Measurements from ENCODE around the gene RBP3.

The RBP3 gene

DNA sequence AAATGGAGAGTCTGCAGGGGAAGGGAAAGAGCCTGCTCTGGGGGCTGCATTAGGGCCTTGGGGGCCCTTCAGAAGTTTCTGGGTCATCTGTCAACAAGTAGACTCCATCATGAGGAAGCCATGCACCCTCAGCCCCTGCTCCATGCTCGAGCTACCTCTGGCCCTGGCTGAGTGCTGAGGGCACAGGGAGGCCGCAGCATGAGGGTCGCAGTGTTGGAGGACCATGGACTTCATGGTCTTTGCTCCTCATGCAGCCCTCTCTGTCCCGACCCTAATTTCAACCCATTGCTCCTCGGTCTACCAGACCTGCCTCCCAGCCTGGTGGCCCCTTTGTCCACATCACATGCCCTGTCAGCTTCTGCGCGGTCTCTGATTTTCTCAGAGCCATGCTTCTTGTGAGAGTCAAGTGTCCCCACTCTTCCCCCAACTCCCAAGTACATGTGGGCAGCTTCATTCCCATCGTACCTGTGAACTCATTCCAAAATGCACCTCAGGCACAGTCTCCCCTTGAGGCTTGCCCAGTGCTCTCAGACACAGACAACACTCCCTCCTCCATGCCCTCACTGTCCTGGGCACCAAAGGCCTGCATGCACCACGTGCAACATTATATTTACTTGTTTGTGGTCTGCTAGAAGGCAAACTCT, 21.2 kb downstream of the RBP3 start:
- in situ Hi-C loops (cut with HindIII; ENCODE audit: low sequenced_read_pairs): no loop called here

DNA sequence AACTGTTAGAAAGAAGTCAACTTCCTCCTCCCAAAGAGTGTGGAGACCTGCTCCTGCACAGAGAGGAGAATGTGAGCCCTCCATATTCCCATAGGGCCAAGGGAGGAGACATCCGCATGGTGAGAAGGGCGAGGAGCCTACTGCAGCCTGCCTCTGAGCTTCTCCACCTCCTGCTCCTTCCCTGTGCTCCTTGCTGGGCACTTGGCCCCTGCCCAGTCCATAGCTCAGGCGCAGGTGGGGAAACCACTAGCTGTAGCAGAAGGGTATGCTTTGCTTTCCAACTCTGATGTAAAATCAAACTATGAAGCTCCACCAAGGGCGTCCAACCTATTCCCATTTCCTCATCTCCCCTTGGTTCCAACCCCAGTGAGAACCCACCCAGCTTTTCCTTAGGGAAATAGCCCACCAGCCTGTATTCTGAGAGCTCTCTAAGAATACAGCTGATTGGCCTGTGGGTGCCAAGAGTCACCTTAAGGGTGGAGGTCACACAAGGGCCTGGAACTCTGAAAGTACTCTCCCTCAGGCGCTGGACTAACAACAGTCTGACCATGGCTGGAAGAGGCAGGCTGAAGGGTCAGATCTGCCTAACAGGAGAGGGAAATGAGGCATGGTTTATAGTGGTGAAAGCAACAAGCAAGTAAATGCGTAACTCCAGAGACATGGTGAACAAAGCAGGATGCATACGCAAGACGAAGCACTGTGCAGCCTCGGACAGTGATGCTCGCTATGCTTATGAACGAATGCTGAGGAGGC, 22.0 kb downstream of the RBP3 start:
- in situ Hi-C loops (cut with HindIII; ENCODE audit: low sequenced_read_pairs): loop anchor here (5.0 kb wide), 1 partner anchor 52 kb away; no protein-coding TSS in a partner anchor

DNA sequence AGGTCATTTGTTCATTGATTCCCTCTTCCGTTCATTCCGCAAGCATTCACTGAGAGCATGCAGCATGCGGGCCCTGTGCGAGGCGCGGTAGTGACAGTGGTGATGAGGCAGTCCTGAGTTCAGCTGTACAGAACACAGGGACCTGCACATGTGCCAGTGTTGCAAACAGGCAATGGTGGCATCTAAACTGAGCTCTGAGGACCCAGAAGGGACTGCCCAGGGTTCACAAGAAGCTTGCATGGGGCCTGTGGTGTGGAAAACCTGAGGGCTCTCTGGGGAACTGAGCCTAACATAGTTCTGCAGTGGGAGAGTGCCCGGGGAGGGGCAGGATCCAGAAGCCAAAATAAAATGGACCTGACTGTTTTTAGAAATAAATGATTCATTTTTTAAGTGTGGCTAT, 22.7 kb downstream of the RBP3 start:
- in situ Hi-C loops (cut with HindIII; ENCODE audit: low sequenced_read_pairs): loop anchor here (5.0 kb wide), 1 partner anchor 51 kb away; no protein-coding TSS in a partner anchor

DNA sequence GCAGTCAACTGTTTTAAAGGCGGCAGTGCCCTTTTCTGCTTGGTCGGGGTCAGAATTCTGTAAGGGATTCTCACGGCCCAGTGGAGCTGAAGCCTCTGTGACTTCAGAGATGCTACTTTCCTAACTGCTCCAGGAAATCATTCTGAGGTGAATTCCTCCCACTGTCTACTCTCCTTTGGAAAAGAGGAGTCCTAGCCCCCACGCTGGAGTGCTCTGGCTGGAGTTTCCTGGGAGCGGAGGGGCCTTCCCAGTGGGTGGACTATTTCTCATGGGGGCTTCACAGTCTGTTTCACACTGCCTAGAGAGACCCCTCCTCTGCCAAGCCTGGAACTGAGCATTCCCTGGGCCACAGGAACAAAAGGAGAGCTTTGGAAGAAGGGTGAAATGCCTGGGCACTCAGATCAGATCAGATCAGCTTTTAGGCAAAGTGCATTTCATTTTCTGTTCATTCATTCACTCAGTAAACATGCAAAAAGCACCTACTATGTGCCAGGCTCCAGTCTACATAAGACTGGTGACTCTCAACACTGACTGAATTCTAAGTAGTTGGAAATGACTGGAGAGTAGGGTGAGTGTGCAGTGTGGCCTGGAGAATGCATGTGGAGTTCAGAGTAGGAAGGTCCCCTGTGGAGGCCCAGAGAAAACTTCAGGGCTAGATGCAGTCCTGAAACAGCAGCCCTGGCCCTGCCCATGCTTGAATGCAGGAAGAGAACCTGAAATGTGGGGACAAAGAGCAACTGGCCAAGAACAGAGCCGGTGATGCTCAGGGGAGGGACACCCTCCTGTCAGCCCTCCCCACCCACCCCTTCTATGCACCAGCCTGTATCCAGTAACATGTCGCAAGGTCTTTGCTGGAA, 23.7 kb downstream of the RBP3 start:
- in situ Hi-C loops (cut with HindIII; ENCODE audit: low sequenced_read_pairs): loop anchor here (5.0 kb wide), 1 partner anchor 50 kb away; no protein-coding TSS in a partner anchor

DNA sequence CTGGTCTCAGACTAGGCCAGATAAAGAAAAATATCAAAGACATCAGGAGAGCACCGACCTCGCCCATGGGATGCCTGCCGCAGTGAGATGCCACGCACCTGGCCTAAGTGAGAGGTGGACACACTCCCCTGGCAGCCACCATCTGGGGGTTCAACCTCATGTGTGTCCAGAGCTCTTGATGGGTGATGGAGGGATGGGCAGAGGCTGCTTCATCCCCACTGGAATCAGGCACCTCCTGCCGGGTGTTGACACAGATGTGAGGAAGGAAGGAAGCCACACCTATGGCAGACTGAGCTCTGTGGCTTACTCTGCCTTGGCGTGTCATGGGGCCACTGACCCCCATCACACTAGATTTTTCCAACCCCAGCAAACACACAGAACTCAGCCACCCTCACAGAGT, 24.6 kb downstream of the RBP3 start:
- in situ Hi-C loops (cut with HindIII; ENCODE audit: low sequenced_read_pairs): loop anchor here (5.0 kb wide), 1 partner anchor 50 kb away; no protein-coding TSS in a partner anchor

DNA sequence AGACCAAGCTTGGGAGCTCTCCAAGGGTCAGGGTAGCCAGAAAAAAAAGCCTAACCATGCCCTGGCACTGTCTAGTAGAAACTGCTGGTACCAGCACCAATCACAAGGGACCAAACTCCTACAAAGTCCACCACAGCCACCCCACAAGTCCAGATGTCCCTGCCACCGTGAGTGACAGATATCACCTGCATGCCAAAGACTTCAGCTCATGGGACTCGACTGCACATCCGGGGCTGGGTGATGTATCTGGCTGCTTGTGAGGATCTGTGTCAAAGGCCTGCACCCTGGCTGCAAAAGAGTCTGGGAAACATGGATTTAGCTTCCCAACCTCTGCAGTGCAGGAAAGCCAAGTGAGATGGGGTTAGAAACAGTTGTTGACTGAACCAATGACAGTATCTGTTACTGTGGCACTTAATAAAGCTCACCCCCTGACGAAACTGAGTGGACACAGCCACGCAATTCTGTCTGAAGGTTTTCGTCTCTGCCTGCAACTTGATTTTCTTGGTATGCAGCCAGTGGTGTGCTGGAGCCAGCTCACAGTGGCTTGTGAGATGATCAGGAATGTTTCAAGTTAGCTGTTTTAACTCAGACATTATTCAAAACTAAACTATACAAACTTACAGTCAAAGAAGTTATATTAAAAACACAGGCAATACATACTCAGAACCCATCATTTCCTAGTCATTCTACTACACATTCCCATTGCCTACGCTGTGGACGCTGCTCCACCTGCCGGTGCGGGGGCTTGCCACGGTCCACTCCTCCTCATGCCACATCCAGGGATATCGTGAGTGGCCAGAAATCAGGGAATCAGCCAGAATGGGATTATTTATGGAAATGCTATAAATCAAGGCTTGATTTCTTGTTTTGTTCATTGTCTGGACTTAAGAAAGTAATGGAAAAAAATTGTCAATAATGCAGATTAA, 26.7 kb downstream of the RBP3 start:
- in situ Hi-C loops (cut with HindIII; ENCODE audit: low sequenced_read_pairs): loop anchor here (5.0 kb wide), 1 partner anchor 47 kb away; no protein-coding TSS in a partner anchor

DNA sequence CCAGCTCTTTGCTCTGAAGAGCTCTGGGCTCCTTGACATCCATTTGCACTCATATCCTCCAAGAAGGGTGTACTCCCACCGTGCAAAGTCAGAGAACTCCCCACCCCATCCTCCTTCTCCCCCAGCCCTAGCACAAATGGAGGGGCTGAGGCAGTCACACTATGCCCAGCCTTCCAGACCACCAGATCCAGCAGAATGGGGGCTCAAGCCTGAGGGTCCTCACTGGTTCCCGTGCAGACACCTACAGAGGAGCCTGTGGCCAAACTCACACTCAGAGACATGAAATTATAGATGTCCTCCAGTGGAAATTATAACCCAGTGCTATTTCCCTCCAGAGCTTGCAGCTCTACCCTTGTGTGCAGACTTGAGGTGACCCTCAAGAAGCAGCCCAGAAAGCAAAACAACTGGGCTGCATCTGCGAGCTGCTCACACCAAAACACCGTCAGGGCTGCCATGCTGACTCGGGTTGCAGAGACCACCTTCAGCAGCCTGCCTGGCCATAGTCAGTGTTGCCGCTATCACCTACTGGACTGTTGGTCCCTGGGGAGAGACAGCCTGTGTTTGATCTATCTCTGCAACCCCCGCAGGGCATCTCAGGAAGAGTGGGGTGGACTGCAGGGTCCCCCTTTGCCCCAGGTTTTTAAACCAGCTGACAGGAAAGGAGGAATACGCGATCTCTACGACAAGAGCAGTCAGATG, 28.5 kb downstream of the RBP3 start:
- in situ Hi-C loops (cut with HindIII; ENCODE audit: low sequenced_read_pairs): no loop called here

DNA sequence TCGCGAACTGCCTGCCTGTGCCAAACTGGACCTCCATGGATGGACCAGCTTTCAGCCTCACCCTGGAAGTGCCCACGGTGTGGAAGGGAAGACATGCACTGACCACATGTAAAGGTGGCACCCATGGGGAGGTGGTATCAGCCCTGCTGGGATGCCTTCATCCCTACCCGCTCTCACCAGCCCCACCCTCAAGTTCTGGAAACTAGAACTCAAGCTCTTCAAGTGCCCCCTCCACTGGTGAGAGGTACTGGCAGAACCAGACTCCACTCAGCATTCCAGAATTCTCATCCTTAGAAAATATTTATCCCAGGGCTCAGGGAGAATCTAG, 30.0 kb downstream of the RBP3 start:
- in situ Hi-C loops (cut with HindIII; ENCODE audit: low sequenced_read_pairs): no loop called here

DNA sequence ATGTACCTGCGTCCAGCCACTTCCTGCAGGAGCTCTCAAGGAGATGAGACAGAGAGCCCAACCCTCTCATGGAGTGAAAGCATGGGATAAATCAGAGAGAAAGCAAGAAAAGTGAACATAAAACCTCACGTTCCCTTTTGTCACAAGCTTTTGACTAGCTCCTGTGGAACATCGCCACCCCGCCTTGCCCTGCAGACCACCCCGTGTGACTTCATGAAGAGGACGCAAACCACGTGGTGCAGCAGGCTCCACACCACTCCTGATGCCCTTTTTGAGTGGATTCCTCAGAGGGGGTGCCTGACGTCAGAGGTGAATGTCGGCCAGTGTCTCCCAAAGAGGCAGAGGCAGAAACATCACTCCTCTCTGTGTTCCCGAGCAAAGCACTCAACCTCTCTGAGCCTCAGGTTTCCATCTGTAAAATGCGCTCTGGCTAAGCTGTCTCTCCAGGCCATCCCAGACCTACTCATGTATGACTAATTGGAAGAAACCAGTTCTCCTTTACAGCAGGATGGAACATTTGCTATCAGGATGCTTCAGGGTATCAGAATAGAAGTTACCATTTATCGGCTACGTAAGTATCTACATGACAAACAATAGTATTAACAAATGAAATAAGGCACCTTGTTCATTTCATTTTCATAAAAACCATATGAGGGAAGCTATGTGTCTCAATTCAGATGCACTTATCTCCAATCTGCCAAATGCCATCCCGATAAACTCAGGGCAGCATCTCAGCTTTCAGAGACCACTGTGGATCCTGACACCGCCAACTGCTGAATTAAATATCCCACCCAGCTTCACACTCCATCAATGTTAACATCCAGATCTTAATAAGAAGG, 30.7 kb downstream of the RBP3 start:
- in situ Hi-C loops (cut with HindIII; ENCODE audit: low sequenced_read_pairs): no loop called here

DNA sequence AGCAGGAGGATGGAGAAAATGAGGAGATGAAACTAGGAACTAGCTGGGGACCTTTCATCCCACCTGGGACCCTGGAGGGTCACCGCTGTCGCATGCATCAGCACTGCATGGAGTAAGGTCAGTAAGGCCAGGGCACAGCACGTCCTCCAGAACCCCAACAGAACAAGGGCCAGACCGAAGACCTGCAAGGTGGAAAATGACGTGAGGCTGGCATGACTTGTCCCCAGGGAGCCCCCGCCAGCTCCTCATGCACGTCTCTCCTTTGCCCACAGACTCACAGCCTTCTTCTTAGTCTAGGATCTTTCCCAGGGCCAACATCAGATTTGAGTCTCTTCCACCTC, 31.3 kb downstream of the RBP3 start:
- in situ Hi-C loops (cut with HindIII; ENCODE audit: low sequenced_read_pairs): no loop called here

DNA sequence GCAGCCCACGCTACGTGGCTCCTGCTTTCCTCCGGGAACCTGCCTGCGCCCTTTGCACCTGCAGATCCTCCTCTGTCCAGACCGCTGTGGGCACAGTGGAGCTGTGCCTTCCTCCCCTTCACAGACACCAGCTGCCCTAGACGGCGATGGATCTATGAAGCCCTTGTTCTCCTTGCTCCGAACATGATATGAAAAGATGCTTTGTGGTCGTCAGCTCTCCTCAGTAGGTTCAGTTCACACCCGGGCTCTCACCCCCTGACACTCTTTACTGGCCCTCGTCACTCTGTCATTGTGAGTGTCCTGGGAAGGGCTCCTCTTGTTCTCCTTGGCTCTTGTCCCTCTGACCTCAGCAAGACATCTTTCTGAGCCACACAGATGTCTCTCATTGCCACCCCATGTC, 31.7 kb downstream of the RBP3 start:
- in situ Hi-C loops (cut with HindIII; ENCODE audit: low sequenced_read_pairs): no loop called here

DNA sequence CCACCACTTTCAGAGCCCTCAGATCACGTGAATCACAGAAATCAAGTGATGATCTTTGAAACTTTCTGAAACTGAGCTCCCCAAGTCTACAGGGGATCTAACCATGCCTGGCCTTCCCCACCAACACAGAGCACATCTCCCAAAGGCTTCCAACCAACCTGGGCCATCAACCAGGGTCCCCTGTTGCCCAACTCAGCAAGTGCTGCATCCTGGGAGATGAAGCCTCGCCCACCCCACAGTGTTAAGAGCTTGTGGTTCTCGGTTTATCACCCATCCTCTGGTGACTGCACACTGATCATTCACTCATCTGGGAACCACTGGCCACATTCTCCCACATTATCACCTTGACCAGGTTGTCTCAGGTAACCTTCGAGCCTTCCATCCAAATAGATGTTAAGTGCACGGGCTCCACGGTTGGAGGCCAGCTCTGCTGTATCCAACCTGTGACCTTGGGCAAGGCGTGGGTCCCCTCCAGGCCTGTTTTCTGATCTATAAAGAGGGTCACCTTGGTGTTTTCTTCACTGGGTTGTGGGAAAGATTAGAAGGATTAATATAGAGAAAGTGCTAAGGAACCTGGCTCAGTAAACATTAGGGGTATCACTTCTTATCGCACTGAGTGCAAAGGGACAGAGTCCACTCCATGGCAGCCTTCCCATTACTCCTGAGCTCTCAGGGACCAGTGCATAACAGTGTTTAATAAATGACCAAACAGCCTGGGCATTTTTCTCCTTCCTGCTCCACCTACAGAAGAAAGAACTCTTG, 32.4 kb downstream of the RBP3 start:
- in situ Hi-C loops (cut with HindIII; ENCODE audit: low sequenced_read_pairs): no loop called here

DNA sequence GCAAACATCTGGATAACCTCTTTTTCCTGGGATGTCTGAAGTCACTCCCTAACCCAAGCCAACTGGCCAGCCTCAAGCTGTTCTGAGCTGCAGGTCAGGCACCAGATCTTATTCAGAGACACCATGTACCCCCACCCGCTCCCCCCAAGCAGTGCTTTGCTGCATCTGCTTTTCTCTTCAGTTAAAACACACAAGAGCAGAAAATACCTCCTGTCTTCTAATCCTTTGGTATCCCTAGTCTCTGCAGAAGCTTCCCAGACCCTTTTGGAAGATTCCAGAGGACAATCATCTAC, 32.9 kb downstream of the RBP3 start:
- in situ Hi-C loops (cut with HindIII; ENCODE audit: low sequenced_read_pairs): no loop called here

DNA sequence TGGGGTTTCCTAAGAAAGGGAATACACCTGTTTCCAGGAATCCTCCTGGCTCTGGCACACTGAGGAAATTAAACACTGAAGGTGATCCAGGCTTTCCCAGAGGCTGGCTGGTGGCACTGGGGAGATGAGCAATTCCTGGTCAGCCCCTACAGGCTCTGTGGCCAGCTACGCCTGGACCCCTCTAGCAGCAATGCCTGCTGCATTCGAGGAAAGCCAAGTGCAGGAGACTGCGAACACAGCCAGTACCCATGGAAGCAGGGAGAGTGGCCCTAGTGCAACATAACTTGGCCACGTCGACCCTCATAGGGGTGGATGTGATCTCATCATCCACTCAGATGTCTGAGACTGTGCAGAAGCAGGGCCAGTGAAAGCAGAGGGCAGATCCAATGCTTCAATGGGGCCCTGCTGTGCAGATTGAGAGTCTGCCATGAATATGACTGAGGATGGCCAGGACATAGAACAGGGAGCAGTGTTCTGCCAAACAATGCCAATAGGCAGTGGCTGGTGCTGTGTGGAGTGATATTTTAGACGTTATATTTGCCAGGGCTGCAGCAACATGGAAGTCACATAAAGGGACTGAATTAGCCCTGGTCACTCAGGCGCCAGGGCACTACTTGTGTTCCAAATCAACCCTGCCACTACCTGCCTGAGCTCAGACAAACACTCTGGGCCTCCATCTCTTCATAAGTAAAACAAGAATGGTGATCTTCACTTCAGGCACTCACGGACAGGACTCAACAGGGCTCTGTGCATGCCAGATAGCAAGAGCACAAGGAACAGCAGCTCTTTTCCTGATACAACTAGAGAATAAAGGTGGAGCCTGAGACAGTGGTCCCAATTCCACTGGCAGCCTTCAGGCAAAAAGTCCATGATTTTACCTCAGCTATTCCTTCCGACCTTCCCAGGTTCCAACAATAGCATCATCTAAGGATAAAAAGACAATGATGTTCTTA, 33.5 kb downstream of the RBP3 start:
- in situ Hi-C loops (cut with HindIII; ENCODE audit: low sequenced_read_pairs): no loop called here

DNA sequence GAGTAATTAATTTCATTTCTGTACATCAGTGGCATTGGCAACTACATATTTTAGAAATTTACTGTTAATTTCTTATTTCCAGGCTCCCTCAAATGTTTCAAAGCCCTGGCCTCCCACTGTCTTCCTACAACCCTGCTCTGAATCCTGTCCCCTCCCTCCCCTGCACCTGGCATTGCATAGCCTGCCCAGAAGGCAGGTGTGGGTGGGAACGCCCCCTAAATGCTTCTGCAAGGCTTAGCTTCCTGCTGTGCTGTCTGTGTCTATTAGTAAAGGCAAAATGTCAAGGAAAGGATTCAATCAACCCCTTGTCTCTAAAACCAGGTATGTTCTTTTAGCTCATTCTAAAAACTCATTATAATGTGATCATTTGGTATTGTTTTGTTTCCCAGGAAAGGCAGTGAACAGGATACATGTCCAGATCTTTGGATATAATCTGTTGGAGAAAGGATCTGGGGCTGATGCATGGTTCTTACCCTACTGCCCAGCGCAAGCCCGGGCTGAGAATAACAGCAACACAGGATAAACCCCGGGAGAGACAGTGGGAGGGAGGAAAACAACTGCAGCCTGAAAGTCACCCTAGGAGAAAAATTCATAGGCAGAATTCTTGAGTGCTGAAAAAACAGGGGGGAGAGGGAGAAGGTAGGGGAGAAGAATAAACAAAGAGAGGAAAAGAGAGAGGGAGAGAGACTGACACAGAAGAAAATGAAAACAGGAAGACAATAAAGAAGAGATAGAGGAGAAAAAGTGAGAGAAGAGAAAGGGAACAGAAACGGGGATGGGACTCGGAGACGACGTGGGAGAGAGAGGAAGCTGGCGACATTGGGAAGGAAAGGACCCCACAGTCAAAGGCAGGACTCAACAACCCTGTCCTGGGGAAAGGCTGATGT, 35.3 kb downstream of the RBP3 start:
- in situ Hi-C loops (cut with HindIII; ENCODE audit: low sequenced_read_pairs): no loop called here

DNA sequence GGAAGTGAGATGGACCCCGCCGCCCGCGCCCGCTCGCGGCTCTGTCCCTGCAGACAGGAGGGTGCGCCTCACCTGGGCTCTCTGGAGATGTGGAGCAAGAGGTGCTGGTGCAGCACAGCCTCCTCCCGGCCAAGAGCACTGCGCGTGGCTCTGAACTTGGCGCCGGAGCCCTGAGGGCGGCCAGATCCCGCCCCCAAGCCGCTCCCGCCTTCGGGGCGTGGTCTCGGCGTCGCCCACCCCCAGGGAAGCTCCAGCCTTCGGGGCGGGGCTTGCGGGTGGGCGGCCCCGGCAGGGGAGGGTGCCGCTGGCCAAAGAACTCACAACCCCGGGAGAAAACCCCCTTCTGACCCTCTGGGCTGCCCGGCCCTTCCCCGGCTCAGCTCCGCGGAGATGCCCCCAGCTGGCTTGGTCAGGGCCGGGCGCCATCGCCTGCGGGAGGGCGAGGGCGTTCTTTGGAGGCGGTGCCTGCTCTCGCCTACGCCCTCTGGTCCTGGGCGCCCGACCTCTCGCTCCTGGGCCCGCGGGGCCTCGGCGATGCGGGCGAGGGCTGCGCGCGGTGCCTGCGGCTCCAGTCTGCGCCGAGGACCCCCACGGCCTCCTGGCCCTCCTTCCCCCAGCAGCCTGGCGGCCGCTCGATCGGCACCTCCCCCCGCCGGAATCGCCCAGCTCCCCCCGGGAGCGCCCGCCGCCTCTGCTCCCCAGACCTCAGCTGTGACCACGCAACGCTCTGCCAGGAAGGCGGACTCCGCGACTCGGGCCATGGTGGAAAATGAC, 36.2 kb downstream of the RBP3 start, which contains the start of gene ZNF488:
Gene ZNF488 (minus strand): TSS at position 146 of the 774 bp plus-strand sequence. CDS start 15,464 bp downstream, outside the sequence.
- in situ Hi-C loops (cut with HindIII; ENCODE audit: low sequenced_read_pairs): no loop called here

Data from endothelial cell of hepatic sinusoid (primary cell).